H1 (cell line): ENCODE results near the gene TMEM39A. TPM values are rescaled to one million over a fixed set of nuclear protein-coding genes. Genes with fewer than 3 reads are reported as not detected.
A peak's percentile ranks its signal among the peaks of the same experiment; 100 is the strongest.

ENCODE experiments used
- CTCF ChIA-PET: fragments of 300-600 bp; sonication (Branson Sonifier 250); formaldehyde crosslinking; loops from one replicate; lab custom pipeline; 2021; ENCODE audit not compliant: partially characterized antibody; lab: Charles Lee
- POLR2A ChIA-PET: fragments of 300-600 bp; sonication (Branson Sonifier 250); formaldehyde crosslinking; loops from one replicate; lab custom pipeline; 2021; ENCODE audit warnings: inconsistent platforms; ENCODE audit not compliant: partially characterized antibody; lab: Charles Lee
- DNase-seq, 2 experiments: peaks; one replicate each; pipeline versions ENCODE4 v3.0.0 to v3.0.0-alpha.2; 2010 to 2022; ENCODE audit warnings: low spot score in 2 of 2, low read depth in 1 of 2, mixed read lengths in 1 of 2
- FAIRE-seq: peaks from 2 replicates; lab custom pipeline; 2011; peaks lifted over from hg19 to GRCh38; lab: Jason Lieb, UNC
- H2AFZ ChIP-seq: 2 replicates; pipeline ENCODE4 v1.8.1; 2012; ENCODE audit warnings: low read length, inconsistent platforms
- H2AK5ac ChIP-seq: 2 replicates; pipeline ENCODE4 v1.6.1; 2013; ENCODE audit warnings: low read depth, low read length
- H2BK120ac ChIP-seq: replicated peaks from 2 replicates; pipeline ENCODE3; 2013; ENCODE audit warnings: low read depth, low read length, inconsistent platforms
- H2BK12ac ChIP-seq: 2 replicates; pipeline ENCODE4 v1.6.1; 2013; ENCODE audit warnings: low read depth, low read length
- H2BK15ac ChIP-seq: 2 replicates; pipeline ENCODE4 v1.6.1; 2013; ENCODE audit warnings: low read length
- H2BK20ac ChIP-seq: 2 replicates; pipeline ENCODE4 v1.6.1; 2013; ENCODE audit warnings: low read length
- H2BK5ac ChIP-seq: 2 replicates; pipeline ENCODE4 v1.6.1; 2013; ENCODE audit warnings: low read depth, low read length
- H3K14ac ChIP-seq: 2 replicates; pipeline ENCODE4 v1.6.1; 2013; ENCODE audit warnings: inconsistent platforms; ENCODE audit not compliant: insufficient read length
- H3K18ac ChIP-seq: 2 replicates; pipeline ENCODE4 v1.6.1; 2013; ENCODE audit warnings: low read length; ENCODE audit errors: extremely low read depth
- H3K23ac ChIP-seq: 2 replicates; pipeline ENCODE4 v1.6.1; 2013; ENCODE audit warnings: inconsistent platforms; ENCODE audit not compliant: insufficient read length
- H3K23me2 ChIP-seq: 2 replicates; pipeline ENCODE4 v1.6.1; 2013; ENCODE audit warnings: low read depth, low read length
- H3K27ac ChIP-seq: 2 replicates; pipeline ENCODE4 v1.6.1; 2011; ENCODE audit warnings: low read depth, low read length, inconsistent platforms
- H3K27me3 ChIP-seq, 4 experiments: replicated peaks in 1 of 4; 1 replicate in 1 of 4; 2 replicates in 3 of 4; pipeline versions ENCODE4 v1.6.1 to v1.8.1; 2011 to 2013; ENCODE audit warnings: low read length in 3 of 4, mild to moderate bottlenecking in 3 of 4, inconsistent platforms in 2 of 4, mixed read lengths in 2 of 4, moderate library complexity in 1 of 4; ENCODE audit not compliant: control insufficient read depth in 3 of 4, insufficient read depth in 3 of 4; ENCODE audit errors: extremely low read depth in 1 of 4
- H3K36me3 ChIP-seq, 4 experiments: 2 replicates each; pipeline versions ENCODE4 v1.6.1 to v1.8.1; 2011 to 2013; ENCODE audit warnings: mild to moderate bottlenecking in 4 of 4, low read length in 3 of 4, moderate library complexity in 2 of 4, control low read depth in 1 of 4, inconsistent platforms in 1 of 4; ENCODE audit not compliant: insufficient read depth in 4 of 4, control insufficient read depth in 2 of 4
- H3K4ac ChIP-seq: replicated peaks from 2 replicates; pipeline ENCODE3; 2013; ENCODE audit warnings: low read length, low read depth, mixed read lengths, inconsistent platforms; ENCODE audit not compliant: insufficient read length
- H3K4me1 ChIP-seq, 4 experiments: replicated peaks in 1 of 4; 1 replicate in 1 of 4; 2 replicates in 3 of 4; pipeline versions ENCODE4 v1.6.1 to v1.8.1; 2011 to 2013; ENCODE audit warnings: low read length in 3 of 4, inconsistent platforms in 2 of 4, mixed read lengths in 1 of 4; ENCODE audit not compliant: insufficient read depth in 4 of 4, control insufficient read depth in 3 of 4
- H3K4me2 ChIP-seq, 2 experiments: 2 replicates each; pipeline versions ENCODE4 v1.6.1 to v1.8.1; 2011 to 2013; ENCODE audit warnings: low read depth in 2 of 2, low read length in 2 of 2, control low read depth in 1 of 2, inconsistent platforms in 1 of 2, mild to moderate bottlenecking in 1 of 2; ENCODE audit not compliant: insufficient read depth in 1 of 2
- H3K4me3 ChIP-seq, 4 experiments: fragments of 200-600, 300-600 bp in 1 of 4; sonication (generic), shearing (Covaris generic), sonication (Bioruptor Twin) in 1 of 4; 2 replicates each; pipeline versions ENCODE4 v1.5.1 to v1.8.1; 2011 to 2016; ENCODE audit warnings: low read length in 4 of 4, low read depth in 3 of 4, control low read depth in 2 of 4, inconsistent platforms in 2 of 4, mild to moderate bottlenecking in 2 of 4, mixed read lengths in 1 of 4, moderate library complexity in 1 of 4; ENCODE audit not compliant: insufficient read depth in 2 of 4; ENCODE audit errors: extremely low read depth in 1 of 4
- H3K56ac ChIP-seq: replicated peaks from 2 replicates; pipeline ENCODE3; 2013; ENCODE audit warnings: low read depth, mild to moderate bottlenecking, mixed read lengths, low read length, inconsistent platforms; ENCODE audit not compliant: insufficient read length
- H3K79me1 ChIP-seq: 2 replicates; pipeline ENCODE4 v1.6.1; 2013; ENCODE audit warnings: low read depth, low read length, control low read depth
- H3K79me2 ChIP-seq, 2 experiments: 2 replicates each; pipeline versions ENCODE4 v1.6.1 to v1.8.1; 2012 to 2013; ENCODE audit warnings: low read length in 2 of 2, mild to moderate bottlenecking in 2 of 2, inconsistent platforms in 1 of 2; ENCODE audit not compliant: insufficient read depth in 2 of 2, control insufficient read depth in 1 of 2
- H3K9ac ChIP-seq, 4 experiments: replicated peaks in 1 of 4; 1 replicate in 1 of 4; 2 replicates in 3 of 4; pipeline versions ENCODE4 v1.6.1 to v1.8.1; 2011 to 2013; ENCODE audit warnings: low read depth in 3 of 4, low read length in 3 of 4, control low read depth in 2 of 4, mild to moderate bottlenecking in 2 of 4, moderate library complexity in 2 of 4, inconsistent platforms in 1 of 4; ENCODE audit errors: extremely low read depth in 1 of 4
- H3K9me3 ChIP-seq, 2 experiments: 2 replicates each; pipeline versions ENCODE4 v1.6.1 to v1.8.1; 2012 to 2013; ENCODE audit warnings: mild to moderate bottlenecking in 2 of 2, moderate library complexity in 2 of 2, control low read depth in 1 of 2, inconsistent platforms in 1 of 2, low read depth in 1 of 2, low read length in 1 of 2, mixed read lengths in 1 of 2; ENCODE audit not compliant: insufficient read depth in 2 of 2
- H4K20me1 ChIP-seq, 2 experiments: replicated peaks in 1 of 2; 2 replicates each; pipeline versions ENCODE3 to v1.8.1; 2011 to 2013; ENCODE audit warnings: inconsistent platforms in 2 of 2, low read length in 2 of 2, mild to moderate bottlenecking in 1 of 2; ENCODE audit not compliant: insufficient read depth in 2 of 2, control insufficient read depth in 1 of 2
- H4K5ac ChIP-seq: 2 replicates; pipeline ENCODE4 v1.6.1; 2013; ENCODE audit warnings: low read length, low read depth, mixed read lengths, inconsistent platforms; ENCODE audit not compliant: insufficient read length
- H4K8ac ChIP-seq: 2 replicates; pipeline ENCODE4 v1.8.0; 2013; ENCODE audit warnings: mild to moderate bottlenecking, moderate library complexity, low read length, inconsistent platforms; ENCODE audit not compliant: insufficient read depth; ENCODE audit errors: extremely low read depth
- H4K91ac ChIP-seq: replicated peaks from 2 replicates; pipeline ENCODE3; 2013; ENCODE audit warnings: low read length, mixed read lengths, inconsistent platforms; ENCODE audit not compliant: insufficient read length
- CTBP2 ChIP-seq: IDR thresholded peaks from 2 replicates; pipeline ENCODE4 v1.7.0; 2011; ENCODE audit warnings: borderline replicate concordance, mild to moderate bottlenecking, moderate library complexity, mixed read lengths, low read length; ENCODE audit not compliant: insufficient read depth, insufficient read length
- EP300 ChIP-seq, 2 experiments: IDR thresholded peaks; 1 replicate in 1 of 2; 2 replicates in 1 of 2; pipeline ENCODE4 v1.6.1; 2011 to 2012; ENCODE audit warnings: low read depth in 2 of 2, low read length in 2 of 2, mild to moderate bottlenecking in 2 of 2, borderline replicate concordance in 1 of 2, inconsistent platforms in 1 of 2, moderate library complexity in 1 of 2
- JUN ChIP-seq: IDR thresholded peaks from 2 replicates; pipeline ENCODE4 v1.6.1; 2011; ENCODE audit warnings: low read depth, mild to moderate bottlenecking, improper control_type of control experiment, low read length
- MAFK ChIP-seq: IDR thresholded peaks from 2 replicates; pipeline ENCODE4 v1.6.1; 2012; ENCODE audit warnings: low read depth, mild to moderate bottlenecking, improper control_type of control experiment, low read length
- WGBS, 2 experiments: shearing (Covaris generic) in 1 of 2; methylation state at CpG; one replicate each; pipeline versions ENCODE4 v1.1.6 to v1.1.7; 2013 to 2015; ENCODE audit warnings: low lambda C conversion rate in 2 of 2, mixed read lengths in 2 of 2, inconsistent platforms in 1 of 2, low coverage in 1 of 2, missing lambda C conversion rate in 1 of 2; ENCODE audit not compliant: insufficient replicate concordance in 2 of 2, insufficient coverage in 1 of 2, insufficient read length in 1 of 2; ENCODE audit errors: extremely low coverage in 1 of 2, missing lambda C conversion rate in 1 of 2; 5-methylcytosine and 5-hydroxymethylcytosine counted together
- polyA plus RNA-seq, 7 experiments: library from polyadenylated mRNA; depleted of rRNA in 3 of 7; stranded (reverse) in 5 of 7; unstranded in 2 of 7; fragments of >200 nt in 5 of 7; fragments of 200-250 nt in 2 of 7; gene quantifications; 1 replicate in 5 of 7; 2 replicates in 1 of 7; 4 replicates in 1 of 7; pipeline versions ENCODE4 v1.2.1 to v1.2.3, GENCODE V29; 2011 to 2013; ENCODE audit warnings: missing spikeins in 2 of 7, mixed read lengths in 2 of 7
- total RNA-seq: library from RNA; stranded (reverse); fragmentation: NEBNext Ultra II Directional; extraction: Animal tissue kit (Norgen Biotek cat#: 25700); gene quantifications from 2 replicates; pipeline ENCODE4 v1.2.1, GENCODE V29; 2021

Gene TMEM39A
- total and polyA plus RNA-seq, 2 of the 8 experiments (the other 6 are each of a cell fraction or from before 2014, with no cell fraction given), result 26.8 to 36.1 TPM

- ChIA-PET CTCF (interaction anchor here (0.5 to 2.2 kb wide), 5 partner anchors 10 to 230 kb away, joined by 3 to 8 read pairs (median 3); partner anchors contain the start of gene CD80), POLR2A (interaction anchor here (0.6 to 4.0 kb wide), 5 partner anchors 12 to 51 kb away, joined by 3 to 27 read pairs (median 3); partner anchors contain the start of genes POGLUT1 and TMEM39A)
- H3K79me2 ChIP-seq, result peaks cover 3 to 32% of the 10 kb centered on the region in 2 experiments; a peak in 2 of 4 replicates
- no peak overlapping the region for H2BK12ac ChIP-seq
- peak overlapping the region in 1 of 4 experiments; percentile 10; a peak in 1 of 7 replicates for H3K9ac ChIP-seq
- no peak overlapping the region for H2AK5ac ChIP-seq
- no peak overlapping the region for H4K5ac ChIP-seq
- H3K9me3 ChIP-seq, result no peaks in the 10 kb centered on the region
- no peak overlapping the region for H2BK20ac ChIP-seq
- no peak overlapping the region for H2BK5ac ChIP-seq
- peak overlapping the region; percentile 71 to 78; a peak in 2 of 4 replicates for H3K4me2 ChIP-seq
- no peak overlapping the region for H3K27ac ChIP-seq
- FAIRE-seq (no peak), DNase-seq (no peak)
- H2AFZ ChIP-seq, result no peak overlapping the region
- H4K91ac ChIP-seq, result no peak overlapping the region
- WGBS, 2 experiments, result 85% methylated on average over 2 of the region's 2 CpGs; no CpG with 5 or more reads in 1 of the 2 experiments
- no peak overlapping the region for H3K23ac ChIP-seq
- no peak overlapping the region for H4K8ac ChIP-seq
- H3K4ac ChIP-seq, result no peak overlapping the region
- no peak for TF ChIP-seq CTBP2
- TF ChIP-seq MAFK, result no peak
- TF ChIP-seq JUN, result no peak
- no peak for TF ChIP-seq EP300 (IDR thresholded peaks at IDR 0.05; ENCODE audit: borderline replicate concordance in 1 of 2, low read depth in 2 of 2, low read length in 2 of 2)
- peaks cover 0 to 1% of the 10 kb centered on the region in 2 experiments for H4K20me1 ChIP-seq
- H3K4me3 ChIP-seq, result peak overlapping the region in 1 of 4 experiments; percentile 93; a peak in 1 of 8 replicates
- no peak overlapping the region for H3K18ac ChIP-seq
- H3K27me3 ChIP-seq, result no peaks in the 10 kb centered on the region
- no peak overlapping the region for H3K56ac ChIP-seq
- peaks cover 2 to 44% (median 12%) of the 10 kb centered on the region in 4 experiments; a peak in 5 of 8 replicates for H3K36me3 ChIP-seq
- H2BK15ac ChIP-seq, result no peak overlapping the region
- H3K79me1 ChIP-seq, result no peaks in the 10 kb centered on the region; the same call in 1 of the 2 replicates
- no peaks in the 10 kb centered on the region; a peak in 1 of 7 replicates for H3K4me1 ChIP-seq
- H2BK120ac ChIP-seq, result no peak overlapping the region
- H3K23me2 ChIP-seq, result peaks cover 5% of the 10 kb centered on the region; the same call in 1 of the 2 replicates
- H3K14ac ChIP-seq, result no peak overlapping the region
Observed at GRCh38 chr3:119500901-119501300, 37.5 kb upstream of the TMEM39A start.
